ENCODE data around the gene CASP10. TPM values are rescaled to one million over a fixed set of nuclear protein-coding genes. Genes with fewer than 3 reads are reported as not detected.

Gene CASP10
- total RNA-seq, 1 donor from 2014 or later = 2.5 TPM

DNA sequence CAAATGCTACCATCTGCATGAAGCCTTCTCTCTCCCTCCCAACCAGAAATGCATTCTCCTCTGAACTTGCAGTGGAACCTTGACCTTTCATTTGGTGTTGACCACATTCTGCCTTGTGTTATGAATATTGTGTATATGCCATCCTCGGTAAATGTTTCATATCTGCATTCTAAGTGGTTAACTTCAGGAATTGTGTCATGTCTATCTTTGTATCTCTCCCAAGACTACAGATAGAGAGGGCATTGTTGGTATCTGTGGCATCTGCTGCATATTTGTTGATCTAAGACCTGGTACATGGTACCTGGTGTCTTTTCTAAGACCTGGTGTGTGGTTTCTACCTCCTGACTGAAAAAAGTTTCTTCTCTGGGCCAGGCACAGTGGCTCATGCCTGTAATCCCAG lies 34.0 kb downstream of the CASP10 start:
- TF ChIP-seq, protein P1, sequence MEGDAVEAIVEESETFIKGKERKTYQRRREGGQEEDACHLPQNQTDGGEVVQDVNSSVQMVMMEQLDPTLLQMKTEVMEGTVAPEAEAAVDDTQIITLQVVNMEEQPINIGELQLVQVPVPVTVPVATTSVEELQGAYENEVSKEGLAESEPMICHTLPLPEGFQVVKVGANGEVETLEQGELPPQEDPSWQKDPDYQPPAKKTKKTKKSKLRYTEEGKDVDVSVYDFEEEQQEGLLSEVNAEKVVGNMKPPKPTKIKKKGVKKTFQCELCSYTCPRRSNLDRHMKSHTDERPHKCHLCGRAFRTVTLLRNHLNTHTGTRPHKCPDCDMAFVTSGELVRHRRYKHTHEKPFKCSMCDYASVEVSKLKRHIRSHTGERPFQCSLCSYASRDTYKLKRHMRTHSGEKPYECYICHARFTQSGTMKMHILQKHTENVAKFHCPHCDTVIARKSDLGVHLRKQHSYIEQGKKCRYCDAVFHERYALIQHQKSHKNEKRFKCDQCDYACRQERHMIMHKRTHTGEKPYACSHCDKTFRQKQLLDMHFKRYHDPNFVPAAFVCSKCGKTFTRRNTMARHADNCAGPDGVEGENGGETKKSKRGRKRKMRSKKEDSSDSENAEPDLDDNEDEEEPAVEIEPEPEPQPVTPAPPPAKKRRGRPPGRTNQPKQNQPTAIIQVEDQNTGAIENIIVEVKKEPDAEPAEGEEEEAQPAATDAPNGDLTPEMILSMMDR (IDR thresholded peaks at IDR 0.05; ENCODE audit: insufficient read depth, low read length, poor library complexity, severe bottlenecking) = no peak
- no peak for DNase-seq (ENCODE audit: low read depth)
- Histone ChIP-seq H3K27me3 (ENCODE audit: control insufficient read depth, insufficient read depth, low read length) (no peaks in the 10 kb centered on the region), H3K4me3 (ENCODE audit: low read depth, low read length) (no peak overlapping the region), H3K36me3 (ENCODE audit: control insufficient read depth, insufficient read depth, low read length) (no peaks in the 10 kb centered on the region)

DNA sequence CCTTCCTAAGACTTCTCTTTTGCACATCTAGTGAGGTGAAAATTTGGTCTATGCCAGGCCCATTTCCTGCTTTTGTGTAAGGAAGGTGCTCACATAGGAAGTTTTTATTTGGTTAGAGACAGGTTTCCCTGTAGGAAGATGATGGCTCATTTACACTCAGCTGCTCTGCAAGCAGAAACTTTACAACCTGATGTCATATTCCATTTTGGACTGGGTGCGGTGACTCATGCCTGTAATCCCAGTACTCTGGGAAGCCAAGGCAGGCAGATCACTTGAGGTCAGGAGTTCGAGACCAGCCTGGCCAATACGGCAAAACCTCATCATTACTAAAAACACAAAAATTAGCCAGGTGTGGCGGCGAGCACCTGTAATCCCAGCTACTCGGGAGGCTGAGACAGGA lies 35.8 kb downstream of the CASP10 start:
- TF ChIP-seq, protein P1 (IDR thresholded peaks at IDR 0.05; ENCODE audit: insufficient read depth, low read length, poor library complexity, severe bottlenecking) = no peak
- no peak for DNase-seq (ENCODE audit: low read depth)

DNA sequence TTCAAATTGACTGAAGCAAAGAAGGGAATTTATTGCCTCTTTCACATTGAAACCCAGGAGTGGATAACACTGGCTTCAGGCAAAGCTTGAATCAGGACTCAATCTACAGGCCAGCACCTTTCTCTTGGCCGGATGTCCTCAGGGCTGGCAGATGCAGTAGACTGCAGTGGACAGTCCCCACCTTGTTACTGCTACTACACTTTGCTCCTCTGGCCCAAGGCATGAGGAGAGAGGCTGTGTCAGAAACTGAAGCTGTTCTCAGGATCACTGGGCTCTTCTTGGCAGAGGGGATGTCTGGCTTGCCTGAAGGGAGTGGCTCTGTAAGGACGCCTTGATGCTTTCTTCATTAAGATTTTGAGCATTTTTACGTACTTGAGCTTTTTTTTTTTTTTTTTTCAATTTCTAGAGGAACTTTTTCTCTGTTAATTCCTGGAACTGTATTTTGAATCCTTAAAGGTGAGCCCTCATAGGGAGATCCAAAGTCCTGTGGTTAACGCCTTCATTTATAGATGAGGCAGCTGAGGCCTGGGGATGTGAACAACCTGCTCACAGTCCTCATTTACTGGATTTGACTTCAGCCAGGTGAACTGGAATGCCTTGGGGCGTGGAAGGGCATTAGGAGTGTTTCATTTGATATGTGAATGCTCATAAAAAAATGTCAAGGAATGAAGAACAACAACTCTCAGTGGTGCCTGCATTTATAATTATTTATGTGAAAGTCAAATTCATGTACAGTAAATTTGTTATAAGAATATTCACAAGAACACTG lies 36.6 kb downstream of the CASP10 start:
- TF ChIP-seq, protein P1 (IDR thresholded peaks at IDR 0.05; ENCODE audit: insufficient read depth, low read length, poor library complexity, severe bottlenecking) = no peak
- Histone ChIP-seq H3K36me3 (ENCODE audit: control insufficient read depth, insufficient read depth, low read length) (no peaks in the 10 kb centered on the region), H3K4me3 (ENCODE audit: low read depth, low read length) (no peak overlapping the region), H3K27me3 (ENCODE audit: control insufficient read depth, insufficient read depth, low read length) (no peaks in the 10 kb centered on the region)
- DNase-seq (ENCODE audit: low read depth) = no peak

More for the DNA sequence above, 35.8 kb downstream of the CASP10 start:
- Histone ChIP-seq H3K4me3 (ENCODE audit: low read depth, low read length) (no peak overlapping the region), H3K27me3 (ENCODE audit: control insufficient read depth, insufficient read depth, low read length) (no peaks in the 10 kb centered on the region), H3K36me3 (ENCODE audit: control insufficient read depth, insufficient read depth, low read length) (no peaks in the 10 kb centered on the region)

DNA sequence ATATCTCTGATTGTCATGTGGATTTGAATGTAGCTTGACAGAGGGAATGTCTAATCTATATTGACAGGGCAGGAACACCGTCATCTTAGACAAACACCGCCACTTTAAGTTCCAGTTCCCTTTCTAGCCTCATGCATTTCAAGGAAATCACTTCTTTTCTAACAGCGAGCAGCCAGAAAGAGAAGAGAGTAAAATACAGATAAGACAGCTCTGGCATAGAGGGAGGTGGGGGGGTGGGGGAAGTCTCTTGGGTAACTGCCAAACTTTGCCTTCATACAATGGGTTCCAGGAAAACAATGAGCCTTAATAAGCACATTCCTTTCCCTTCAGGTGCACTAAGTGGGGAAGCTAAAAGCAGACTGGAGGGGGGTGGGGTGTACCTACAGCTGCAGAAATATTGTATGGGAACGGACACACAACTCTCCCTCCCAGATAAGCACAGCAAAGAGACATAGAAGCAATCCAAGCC lies 37.2 kb downstream of the CASP10 start:
- no peaks in the 10 kb centered on the region for H3K36me3 ChIP-seq (ENCODE audit: control insufficient read depth, insufficient read depth, low read length)
- no peak for DNase-seq (ENCODE audit: low read depth)
- no peak overlapping the region for H3K4me3 ChIP-seq (ENCODE audit: low read depth, low read length)
- TF ChIP-seq, protein P1 (IDR thresholded peaks at IDR 0.05; ENCODE audit: insufficient read depth, low read length, poor library complexity, severe bottlenecking) = no peak
- H3K27me3 ChIP-seq (ENCODE audit: control insufficient read depth, insufficient read depth, low read length) = no peaks in the 10 kb centered on the region

DNA sequence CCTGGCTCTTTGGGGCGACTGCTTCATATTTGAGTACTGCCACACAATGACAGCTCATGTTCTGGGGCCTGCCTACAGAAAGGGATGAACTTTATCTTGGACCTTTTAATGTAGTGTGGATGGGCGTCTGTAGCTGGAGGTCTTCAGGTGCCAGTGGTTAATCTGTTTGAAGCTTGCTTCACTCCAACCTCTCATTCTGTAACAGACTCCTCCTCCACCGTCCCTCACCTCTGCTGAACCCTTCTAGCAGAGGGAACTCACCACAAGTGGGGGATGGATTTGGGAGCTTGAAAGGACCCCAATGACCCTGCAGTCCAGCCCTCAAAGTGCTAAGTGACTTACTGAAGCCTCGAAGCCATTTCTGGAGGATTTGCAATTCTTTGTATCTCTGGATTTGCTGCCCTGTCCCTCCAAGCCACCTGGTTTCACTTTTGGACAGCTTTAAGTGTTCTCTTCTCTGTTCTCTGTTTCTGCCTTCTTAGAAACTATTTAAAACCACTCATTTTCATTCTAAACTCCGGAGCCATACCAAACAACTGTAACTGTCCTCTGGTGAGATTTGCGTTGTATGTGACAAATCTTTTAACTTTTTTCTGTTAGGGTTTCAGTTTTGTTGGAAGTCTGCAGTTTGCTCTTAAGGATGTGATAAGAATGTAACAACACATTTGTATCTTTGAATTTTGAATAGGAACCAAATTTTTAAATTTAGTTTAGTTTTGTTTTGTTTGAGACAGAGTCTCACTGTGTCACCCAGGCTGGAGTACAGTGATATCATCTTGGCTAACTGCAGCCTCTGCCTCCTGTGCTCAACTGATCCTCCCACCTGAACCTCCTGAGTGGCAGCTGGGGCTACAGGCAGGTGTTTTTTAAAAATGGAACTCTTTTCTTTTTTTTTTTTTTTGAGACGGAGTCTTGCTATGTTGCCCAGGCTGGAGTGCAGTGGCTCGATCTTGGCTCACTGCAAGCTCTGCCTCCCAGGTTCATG lies 40.4 kb downstream of the CASP10 start:
- TF ChIP-seq, protein P1 (IDR thresholded peaks at IDR 0.05; ENCODE audit: insufficient read depth, low read length, poor library complexity, severe bottlenecking) = no peak
- no peak for DNase-seq (ENCODE audit: low read depth)
- Histone ChIP-seq H3K36me3 (ENCODE audit: control insufficient read depth, insufficient read depth, low read length) (no peaks in the 10 kb centered on the region), H3K4me3 (ENCODE audit: low read depth, low read length) (no peak overlapping the region), H3K27me3 (ENCODE audit: control insufficient read depth, insufficient read depth, low read length) (no peaks in the 10 kb centered on the region)

Data from kidney epithelial cell (primary cell).